HepG2 (cell line): ENCODE results near the gene DYNLL2. TPM values are rescaled to one million over a fixed set of nuclear protein-coding genes. Genes with fewer than 3 reads are reported as not detected.

Source experiments
- ATF7-NPFF ChIP-seq: sonication (generic); formaldehyde crosslinking; IDR thresholded peaks from 2 replicates; pipeline ENCODE4 v1.8.1; 2023; ENCODE audit warnings: mild to moderate bottlenecking, low read depth, missing genetic modification reagents, moderate library complexity
- HNRNPH1 ChIP-seq: fragments of 200-400 bp; formaldehyde crosslinking; optimal IDR thresholded peaks from 2 replicates; pipeline ENCODE3; 2017; ENCODE audit warnings: mild to moderate bottlenecking, low read depth, low read length
- MBNL3 ChIP-seq: fragments of 250-450 bp; sonication (Bioruptor Pico); conservative IDR thresholded peaks from 2 replicates; pipeline ENCODE4 v1.8.0; 2022; ENCODE audit warnings: mild to moderate bottlenecking, inconsistent platforms
- MXD3 ChIP-seq: IDR thresholded peaks from 2 replicates; pipeline ENCODE4 v1.6.1; 2016; ENCODE audit warnings: mild to moderate bottlenecking, missing biosample characterization, missing genetic modification reagents
- RBAK ChIP-seq: sonication (generic); formaldehyde crosslinking; IDR thresholded peaks from 2 replicates; pipeline ENCODE4 v1.5.1; 2020; ENCODE audit warnings: mild to moderate bottlenecking, missing genetic modification reagents
- ZNF256 ChIP-seq: sonication (generic); formaldehyde crosslinking; conservative IDR thresholded peaks from 2 replicates; pipeline ENCODE4 v1.4.0; 2020; ENCODE audit warnings: missing genetic modification reagents
- ZNF296 ChIP-seq: sonication (generic); formaldehyde crosslinking; conservative IDR thresholded peaks from 2 replicates; pipeline ENCODE4 v1.5.0; 2020; ENCODE audit warnings: mild to moderate bottlenecking, missing genetic modification reagents
- ZNF317 ChIP-seq: sonication (generic); formaldehyde crosslinking; IDR thresholded peaks from 2 replicates; pipeline ENCODE4 v1.5.0; 2020; ENCODE audit warnings: mild to moderate bottlenecking, missing genetic modification reagents
- ZNF407 ChIP-seq: sonication (generic); formaldehyde crosslinking; IDR thresholded peaks from one replicate; pipeline ENCODE4 v1.5.1; 2020; ENCODE audit warnings: mild to moderate bottlenecking, missing genetic modification reagents; ENCODE audit errors: not compliant biosample characterization
- ZNF530 ChIP-seq: sonication (generic); formaldehyde crosslinking; IDR thresholded peaks from 2 replicates; pipeline ENCODE4 v1.5.0; 2020; ENCODE audit warnings: low read depth, mild to moderate bottlenecking, missing genetic modification reagents
- ZNF605 ChIP-seq: sonication (generic); formaldehyde crosslinking; IDR thresholded peaks from 2 replicates; pipeline ENCODE4 v1.8.0; 2022; ENCODE audit warnings: mild to moderate bottlenecking, missing genetic modification reagents
- ZNF609 ChIP-seq: sonication (generic); formaldehyde crosslinking; IDR thresholded peaks from 2 replicates; pipeline ENCODE4 v1.4.0; 2020; ENCODE audit warnings: mild to moderate bottlenecking, missing genetic modification reagents, borderline replicate concordance
- ZNF720 ChIP-seq: sonication (generic); formaldehyde crosslinking; IDR thresholded peaks from 2 replicates; pipeline ENCODE4 v1.4.0; 2020; ENCODE audit warnings: missing genetic modification reagents
- ZSCAN22 ChIP-seq: sonication (generic); formaldehyde crosslinking; IDR thresholded peaks from 2 replicates; pipeline ENCODE4 v1.4.0; 2020; ENCODE audit warnings: mild to moderate bottlenecking, missing genetic modification reagents
- polyA plus RNA-seq, 8 experiments: library from polyadenylated mRNA; depleted of rRNA in 3 of 8; stranded (reverse) in 7 of 8; unstranded in 1 of 8; fragments of >200 nt; fragmentation: Illumina TruSeq in 4 of 8; extraction: Trizol in 4 of 8; gene quantifications; 2 replicates each; pipeline versions ENCODE4 v1.2.1 to v1.2.3, GENCODE V29; 2011 to 2016; ENCODE audit warnings: low read depth in 4 of 8, missing spikeins in 1 of 8, mixed read lengths in 1 of 8; ENCODE audit not compliant: insufficient read depth in 1 of 8
- total RNA-seq, 5 experiments: library from RNA; depleted of rRNA; stranded (reverse); fragments of >200 nt; fragmentation: Illumina TruSeq; extraction: Trizol; gene quantifications; 2 replicates each; pipeline ENCODE4 v1.2.3, GENCODE V29; 2016; ENCODE audit warnings: low read depth in 1 of 5

DYNLL2 gene
- total and polyA plus RNA-seq, 2 of the 13 experiments (the other 11 are each of a cell fraction or from before 2014, with no cell fraction given), result 9.5 to 29.0 TPM

- no peak for TF ChIP-seq MXD3 (CRISPR knock-in tag)
- no peak for TF ChIP-seq ZNF407 (CRISPR knock-in tag)
- no peak; the same call in 1 of the 2 replicates for TF ChIP-seq ZNF605
- no peak for TF ChIP-seq ZSCAN22 (CRISPR knock-in tag)
- TF ChIP-seq ZNF609 (CRISPR knock-in tag), result no peak
- peak; percentile 81; the same call in 1 of the 2 replicates for TF ChIP-seq ZNF256 (CRISPR knock-in tag)
- TF ChIP-seq ZNF296 (CRISPR knock-in tag), result no peak
- TF ChIP-seq ZNF530 (CRISPR knock-in tag), result no peak
- no peak for TF ChIP-seq RBAK (CRISPR knock-in tag)
- TF ChIP-seq HNRNPH1, result no peak
- 0 out of 2 replicates have a peak, but pooled peaks have one; percentile 26 for TF ChIP-seq ZNF720
- TF ChIP-seq ATF7-NPFF (CRISPR knock-in tag), result peak; percentile 74; the same call in 1 of the 2 replicates
- no peak for TF ChIP-seq MBNL3 (CRISPR knock-in tag)
- no peak for TF ChIP-seq ZNF317 (CRISPR knock-in tag)
Measured at GRCh38 chr17:58120195-58120822, 37.1 kb downstream of the DYNLL2 start (continued).
